GM12875 (cell line): ENCODE results near the gene MAD2L1BP.

Experiments
- H3K4me3 ChIP-seq: one replicate; pipeline ENCODE4 v1.5.1; 2011; ENCODE audit warnings: low read depth, low read length, control low read depth
- TF ChIP-seq, protein P1 (sequence below): IDR thresholded peaks from 2 replicates; pipeline ENCODE4 v1.5.1; 2011; ENCODE audit warnings: low read depth, mild to moderate bottlenecking, control low read depth, inconsistent platforms, low read length, moderate library complexity, borderline replicate concordance; ENCODE audit not compliant: insufficient read depth

The MAD2L1BP gene

DNA sequence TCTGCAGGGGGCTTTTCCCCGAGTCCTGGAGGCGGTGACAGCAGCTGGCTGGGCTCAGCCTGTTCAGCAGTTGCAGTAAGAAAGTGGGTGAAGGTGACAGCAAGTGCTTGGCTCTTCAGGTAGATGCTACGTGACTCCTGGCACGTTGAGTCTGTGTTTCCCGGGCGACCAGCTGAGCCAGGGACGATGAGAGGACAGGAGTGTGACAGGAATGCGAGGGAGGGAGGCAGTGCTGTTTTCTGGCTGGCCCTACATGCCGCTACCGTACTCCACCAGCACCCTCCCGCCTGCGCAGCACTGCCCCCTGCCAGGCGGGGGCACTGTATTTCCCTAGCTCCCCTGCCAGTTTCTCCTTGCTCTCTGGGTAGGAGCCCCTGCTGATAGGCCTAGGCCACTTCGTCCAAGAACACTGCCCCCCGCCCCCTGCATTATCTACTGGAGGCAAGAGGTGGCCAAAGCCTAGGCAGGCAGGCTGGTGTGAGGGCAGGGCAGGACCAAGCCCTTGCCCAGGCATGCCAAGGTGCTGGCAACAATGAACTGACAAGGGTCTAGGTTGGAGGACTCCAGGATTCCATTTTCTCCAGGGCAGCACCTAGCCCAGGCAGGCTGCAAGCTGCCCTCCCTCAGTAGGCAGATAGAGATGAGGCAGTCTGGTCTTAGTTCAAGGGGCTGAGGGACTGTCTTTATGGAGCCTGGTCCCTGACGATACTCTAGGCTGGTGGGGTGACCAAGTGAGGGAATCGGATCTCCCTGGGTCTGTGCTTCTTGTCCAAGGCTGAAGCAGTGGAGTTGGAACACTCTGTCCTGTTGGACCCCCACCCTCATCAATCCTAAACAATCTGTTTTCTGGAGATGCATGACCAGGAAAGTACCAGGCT is 32.8 kb downstream of the MAD2L1BP start:
- no peak overlapping the region for H3K4me3 ChIP-seq
- TF ChIP-seq, protein P1, sequence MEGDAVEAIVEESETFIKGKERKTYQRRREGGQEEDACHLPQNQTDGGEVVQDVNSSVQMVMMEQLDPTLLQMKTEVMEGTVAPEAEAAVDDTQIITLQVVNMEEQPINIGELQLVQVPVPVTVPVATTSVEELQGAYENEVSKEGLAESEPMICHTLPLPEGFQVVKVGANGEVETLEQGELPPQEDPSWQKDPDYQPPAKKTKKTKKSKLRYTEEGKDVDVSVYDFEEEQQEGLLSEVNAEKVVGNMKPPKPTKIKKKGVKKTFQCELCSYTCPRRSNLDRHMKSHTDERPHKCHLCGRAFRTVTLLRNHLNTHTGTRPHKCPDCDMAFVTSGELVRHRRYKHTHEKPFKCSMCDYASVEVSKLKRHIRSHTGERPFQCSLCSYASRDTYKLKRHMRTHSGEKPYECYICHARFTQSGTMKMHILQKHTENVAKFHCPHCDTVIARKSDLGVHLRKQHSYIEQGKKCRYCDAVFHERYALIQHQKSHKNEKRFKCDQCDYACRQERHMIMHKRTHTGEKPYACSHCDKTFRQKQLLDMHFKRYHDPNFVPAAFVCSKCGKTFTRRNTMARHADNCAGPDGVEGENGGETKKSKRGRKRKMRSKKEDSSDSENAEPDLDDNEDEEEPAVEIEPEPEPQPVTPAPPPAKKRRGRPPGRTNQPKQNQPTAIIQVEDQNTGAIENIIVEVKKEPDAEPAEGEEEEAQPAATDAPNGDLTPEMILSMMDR = peak; percentile 84

DNA sequence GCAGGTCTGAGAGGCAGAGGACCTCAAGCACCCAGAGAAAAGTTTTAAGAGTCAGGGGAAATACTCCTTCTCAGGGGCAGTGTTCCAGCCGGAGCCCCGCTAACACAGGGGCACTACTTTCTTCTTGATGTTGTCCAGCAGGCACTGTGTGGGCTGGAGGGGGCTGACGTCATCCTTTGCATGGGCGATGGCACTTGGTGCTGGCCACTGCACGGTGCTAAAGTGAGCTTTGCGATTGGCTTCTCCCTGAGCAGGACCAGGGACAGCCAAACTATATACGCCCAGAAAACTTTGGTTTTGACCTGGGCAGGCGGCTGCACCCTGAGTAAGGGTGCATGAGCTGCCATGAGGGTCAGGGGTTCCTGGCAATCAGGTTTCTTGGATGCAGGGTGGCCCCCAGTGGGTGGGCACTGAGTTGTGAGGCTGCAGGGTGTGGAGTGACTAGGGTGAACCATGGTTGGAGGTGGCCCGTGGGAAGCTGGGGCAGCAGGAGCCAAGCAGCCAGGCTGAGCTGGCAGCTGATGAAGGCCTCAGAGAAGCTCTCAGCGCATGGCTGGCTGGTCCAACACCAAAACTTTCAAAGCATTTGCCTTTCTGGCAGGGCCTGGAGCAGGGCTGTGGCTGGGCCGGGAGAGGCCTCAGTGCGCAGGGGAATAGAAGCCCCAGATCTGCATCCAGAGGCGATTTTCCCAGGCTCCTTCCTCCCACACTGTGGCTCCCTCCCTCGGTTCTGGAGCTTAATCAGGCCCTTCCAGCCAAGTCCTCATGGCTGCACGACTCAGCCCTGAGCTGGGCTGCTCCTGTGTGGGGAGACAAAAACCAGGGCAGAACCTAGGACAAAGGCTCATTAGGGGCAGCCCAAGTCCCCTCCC is 33.6 kb downstream of the MAD2L1BP start:
- no peak overlapping the region for H3K4me3 ChIP-seq
- TF ChIP-seq, protein P1 = no peak

DNA sequence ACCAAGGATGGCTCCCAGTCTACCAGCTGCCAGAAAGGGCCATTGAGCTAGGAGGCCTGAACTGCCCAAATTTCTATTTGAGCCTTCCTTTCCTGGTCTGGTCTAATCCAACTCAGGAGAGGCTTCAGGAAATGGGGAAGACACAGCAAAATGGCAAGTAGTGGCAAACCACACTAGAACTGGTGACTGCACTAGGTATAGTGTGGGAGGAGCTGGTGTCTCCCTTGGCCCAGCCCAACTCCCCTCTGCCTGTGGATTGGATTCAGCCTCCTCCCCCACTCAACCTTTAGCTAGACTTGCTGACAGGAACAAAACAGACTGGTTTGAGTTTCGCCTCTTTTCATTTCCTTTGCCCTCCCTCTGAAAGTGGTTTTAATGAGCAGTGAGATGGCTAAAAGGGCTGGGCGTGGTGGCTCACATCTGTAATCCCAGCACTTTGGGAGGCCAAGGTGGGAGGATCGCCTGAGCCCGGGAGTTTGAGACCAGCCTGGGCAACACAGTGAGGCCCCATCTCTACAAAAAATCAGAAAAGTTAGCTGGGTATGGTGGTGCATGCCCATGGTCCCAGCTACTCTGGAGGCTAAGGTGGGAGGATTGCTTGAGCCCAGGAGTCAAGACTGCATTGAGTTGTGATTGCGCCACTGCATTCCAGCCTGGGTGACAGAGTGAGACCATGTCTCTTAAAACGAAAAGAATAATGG is 34.4 kb downstream of the MAD2L1BP start:
- TF ChIP-seq, protein P1 = no peak
- H3K4me3 ChIP-seq = no peak overlapping the region

DNA sequence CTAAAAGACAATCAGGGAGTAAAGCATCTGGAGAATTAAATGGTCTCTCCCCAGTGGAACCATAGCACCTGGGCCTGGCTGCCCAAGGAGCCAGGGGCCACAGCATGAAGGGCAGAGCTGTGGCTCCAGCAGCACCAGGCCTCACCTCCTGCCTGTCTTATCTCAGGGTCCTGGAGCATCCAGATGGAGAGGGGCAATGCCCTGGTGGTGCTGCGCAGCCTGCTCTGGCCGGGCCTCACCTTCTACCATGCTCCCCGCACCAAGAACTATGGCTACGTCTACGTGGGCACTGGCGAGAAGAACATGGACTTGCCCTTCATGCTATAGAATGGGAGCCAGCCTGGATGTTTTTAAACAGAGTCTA is 35.0 kb downstream of the MAD2L1BP start:
- TF ChIP-seq, protein P1 = no peak

DNA sequence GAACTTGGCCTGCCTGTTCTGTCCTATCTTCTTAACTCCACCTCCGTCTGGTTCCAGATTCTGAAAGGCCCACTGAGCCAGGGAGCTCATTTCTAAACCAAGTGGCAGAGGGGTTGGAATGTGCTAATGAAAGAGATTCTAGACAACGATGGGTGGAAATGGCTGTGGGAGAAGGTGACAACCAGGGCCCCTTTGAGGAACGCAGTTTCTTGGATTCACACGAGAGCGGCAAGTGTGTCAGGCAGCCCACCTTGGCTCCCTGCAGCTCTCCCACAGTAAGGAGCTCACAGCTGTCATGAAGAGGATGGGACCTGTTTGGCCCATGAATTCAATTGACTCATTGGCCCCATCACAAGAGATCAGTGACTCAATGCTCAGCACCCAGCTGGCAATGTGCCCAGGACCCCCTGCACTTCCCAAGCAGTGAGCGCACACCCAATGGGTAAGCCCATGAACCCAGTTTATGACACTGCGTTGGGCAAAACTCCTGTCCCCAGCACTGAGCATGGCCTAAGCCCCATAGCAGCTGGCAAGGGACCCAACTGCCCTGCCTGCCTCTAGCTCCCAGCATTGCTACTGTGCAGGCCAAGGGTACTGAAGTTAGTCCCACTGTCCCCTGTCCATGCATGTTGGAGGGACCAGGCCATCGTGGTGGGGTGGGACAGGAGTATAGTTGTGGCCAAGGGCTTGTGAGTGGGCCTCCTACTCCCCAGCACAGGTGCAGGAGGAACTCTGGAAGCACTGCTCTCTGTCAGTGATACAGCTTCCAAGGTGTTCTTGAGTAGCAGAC is 35.6 kb downstream of the MAD2L1BP start:
- H3K4me3 ChIP-seq = no peak overlapping the region
- TF ChIP-seq, protein P1 = no peak

More for the DNA sequence above, 35.0 kb downstream of the MAD2L1BP start:
- no peak overlapping the region for H3K4me3 ChIP-seq

DNA sequence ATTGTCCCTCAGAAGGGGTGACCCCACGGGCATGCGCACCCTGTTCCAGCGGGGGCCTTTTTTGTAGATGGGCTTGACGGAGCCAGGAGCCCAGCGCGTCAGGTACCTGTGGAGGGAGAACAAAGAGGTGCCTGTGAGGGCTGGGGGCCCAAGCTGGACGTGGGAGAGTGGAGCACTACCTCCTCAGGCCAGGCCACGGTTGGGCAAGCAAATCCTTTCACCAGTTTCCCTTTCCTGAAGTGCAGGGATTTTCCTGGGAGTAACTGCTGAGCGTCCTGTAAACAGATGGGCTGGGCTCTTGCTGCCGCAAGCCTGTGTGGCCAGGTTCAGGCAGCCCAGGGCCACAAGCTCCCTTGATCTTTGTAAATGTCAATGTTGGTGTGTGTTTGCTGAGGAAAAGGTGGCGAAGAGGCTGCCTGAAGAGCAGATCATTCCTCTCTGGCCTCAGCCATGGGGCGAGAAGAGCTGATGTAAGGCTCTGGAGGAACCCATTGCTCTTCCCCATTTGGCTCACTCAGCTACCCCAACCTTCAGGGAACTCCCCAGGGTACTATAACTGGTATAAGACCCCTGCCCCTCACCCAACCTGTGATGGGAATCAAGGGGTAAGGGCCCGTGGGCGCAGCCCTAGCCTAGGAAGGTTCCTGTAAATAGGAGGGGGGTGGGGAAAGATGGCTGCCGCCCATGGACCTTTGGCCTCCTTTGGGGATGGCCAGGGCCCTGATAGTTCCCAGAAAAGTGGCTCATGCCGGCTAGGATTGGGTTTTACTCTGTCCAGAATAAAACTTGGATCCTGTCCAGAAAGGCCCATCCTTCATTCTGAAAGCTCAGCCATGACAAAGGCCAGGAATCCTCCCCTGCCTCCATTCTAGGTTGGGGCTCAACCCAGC is 36.4 kb downstream of the MAD2L1BP start:
- TF ChIP-seq, protein P1 = no peak
- H3K4me3 ChIP-seq = no peak overlapping the region
